HFF-Myc (cell line): ENCODE results near the gene DPF3.

ENCODE experiments used
- DNase-seq: peaks from one replicate; pipeline ENCODE4 v3.0.0-alpha.2; 2011; ENCODE audit warnings: low read depth; ENCODE audit errors: extremely low read depth
- H3K4me3 ChIP-seq: replicated peaks from 2 replicates; pipeline ENCODE4 v1.5.1; 2011; ENCODE audit warnings: low read depth, mild to moderate bottlenecking, control low read depth, low read length
- TF ChIP-seq, protein P1 (sequence below): IDR thresholded peaks from 2 replicates; pipeline ENCODE4 v1.5.1; 2012; ENCODE audit warnings: mild to moderate bottlenecking, low read depth, low read length, control low read depth; ENCODE audit errors: missing control alignments

The DPF3 gene

DNA sequence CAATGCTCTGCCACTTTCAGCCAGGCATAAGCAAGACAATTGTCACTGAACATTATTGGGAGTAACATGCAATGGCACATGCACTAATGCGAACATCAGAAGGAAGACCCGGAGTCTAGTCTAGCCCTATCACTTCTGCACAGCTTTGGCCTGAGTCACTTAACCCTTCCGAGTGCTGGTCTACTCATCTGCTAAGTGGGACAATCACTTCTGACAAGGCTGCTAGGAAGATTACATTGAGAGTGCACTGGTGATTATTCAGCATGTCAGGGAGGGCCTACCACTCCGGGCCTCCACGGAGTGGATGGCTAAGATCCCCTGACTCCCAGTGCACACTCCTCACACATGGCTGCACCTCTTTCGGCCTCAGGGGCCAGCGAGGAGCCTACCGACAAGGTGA, 240.9 kb downstream of the DPF3 start:
- TF ChIP-seq, protein P1, sequence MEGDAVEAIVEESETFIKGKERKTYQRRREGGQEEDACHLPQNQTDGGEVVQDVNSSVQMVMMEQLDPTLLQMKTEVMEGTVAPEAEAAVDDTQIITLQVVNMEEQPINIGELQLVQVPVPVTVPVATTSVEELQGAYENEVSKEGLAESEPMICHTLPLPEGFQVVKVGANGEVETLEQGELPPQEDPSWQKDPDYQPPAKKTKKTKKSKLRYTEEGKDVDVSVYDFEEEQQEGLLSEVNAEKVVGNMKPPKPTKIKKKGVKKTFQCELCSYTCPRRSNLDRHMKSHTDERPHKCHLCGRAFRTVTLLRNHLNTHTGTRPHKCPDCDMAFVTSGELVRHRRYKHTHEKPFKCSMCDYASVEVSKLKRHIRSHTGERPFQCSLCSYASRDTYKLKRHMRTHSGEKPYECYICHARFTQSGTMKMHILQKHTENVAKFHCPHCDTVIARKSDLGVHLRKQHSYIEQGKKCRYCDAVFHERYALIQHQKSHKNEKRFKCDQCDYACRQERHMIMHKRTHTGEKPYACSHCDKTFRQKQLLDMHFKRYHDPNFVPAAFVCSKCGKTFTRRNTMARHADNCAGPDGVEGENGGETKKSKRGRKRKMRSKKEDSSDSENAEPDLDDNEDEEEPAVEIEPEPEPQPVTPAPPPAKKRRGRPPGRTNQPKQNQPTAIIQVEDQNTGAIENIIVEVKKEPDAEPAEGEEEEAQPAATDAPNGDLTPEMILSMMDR, result no peak
- no peak for DNase-seq
- no peak overlapping the region for H3K4me3 ChIP-seq

DNA sequence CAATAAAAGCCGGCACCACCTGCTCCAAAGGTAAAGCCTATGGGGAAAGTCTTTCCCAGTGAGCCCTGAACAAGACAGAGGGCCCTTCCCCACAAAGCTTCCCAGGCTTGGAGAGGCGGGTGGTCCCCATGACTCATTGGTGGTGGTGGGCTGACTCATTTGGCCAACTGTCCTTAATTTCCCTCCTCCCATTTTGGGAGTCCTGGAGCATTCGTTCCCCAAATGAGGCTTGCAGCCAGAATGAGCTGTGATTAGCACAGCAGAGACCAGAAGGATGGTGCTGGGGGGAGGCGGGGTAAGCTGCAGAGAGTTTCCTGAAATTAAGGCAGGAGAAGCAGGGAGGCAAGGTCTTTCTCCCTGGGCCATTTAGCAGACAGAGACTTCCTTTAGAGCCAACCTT, 241.7 kb downstream of the DPF3 start:
- DNase-seq, result no peak
- TF ChIP-seq, protein P1, result no peak
- H3K4me3 ChIP-seq, result no peak overlapping the region

DNA sequence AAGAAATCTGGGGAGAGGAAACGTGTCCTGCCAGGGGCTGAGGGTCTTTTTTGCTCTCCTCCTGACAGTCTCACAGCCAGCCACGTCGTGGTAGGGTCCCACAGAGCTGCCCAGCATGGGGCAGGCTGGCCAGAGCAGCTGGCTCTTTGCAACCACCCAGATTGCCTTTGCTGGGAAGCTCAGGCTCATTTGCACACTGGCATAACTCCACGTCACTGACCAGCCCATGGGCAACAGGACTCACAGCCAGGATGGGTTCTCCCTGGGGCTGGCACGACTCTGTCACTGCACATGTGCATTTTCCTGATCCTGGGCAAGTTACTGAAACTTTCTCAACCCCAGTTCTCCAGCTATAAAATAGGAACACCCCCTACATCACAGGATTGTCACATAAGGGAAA, 242.2 kb downstream of the DPF3 start:
- no peak for DNase-seq
- TF ChIP-seq, protein P1, result no peak
- H3K4me3 ChIP-seq, result no peak overlapping the region

DNA sequence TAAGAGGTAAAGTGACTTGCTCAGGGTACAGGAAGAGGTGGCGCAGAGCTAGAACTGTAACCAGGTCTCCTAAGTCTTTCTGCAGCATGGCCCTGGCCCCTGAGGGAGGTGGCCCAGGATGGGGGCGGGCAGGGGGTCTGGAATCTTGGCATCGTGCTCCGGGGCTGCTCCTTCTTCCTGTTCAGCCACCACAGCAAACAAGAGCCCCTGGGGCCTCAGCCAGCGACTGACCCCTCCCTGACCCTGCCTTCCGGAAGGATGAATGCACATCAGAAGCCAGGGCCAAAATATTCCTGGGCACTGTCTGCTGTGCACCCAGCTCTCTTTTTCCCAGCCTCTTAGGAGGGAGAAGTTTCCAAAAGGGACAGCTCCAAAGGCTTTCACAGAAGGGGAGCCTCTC, 242.8 kb downstream of the DPF3 start:
- TF ChIP-seq, protein P1, result no peak
- H3K4me3 ChIP-seq, result no peak overlapping the region
- no peak for DNase-seq

DNA sequence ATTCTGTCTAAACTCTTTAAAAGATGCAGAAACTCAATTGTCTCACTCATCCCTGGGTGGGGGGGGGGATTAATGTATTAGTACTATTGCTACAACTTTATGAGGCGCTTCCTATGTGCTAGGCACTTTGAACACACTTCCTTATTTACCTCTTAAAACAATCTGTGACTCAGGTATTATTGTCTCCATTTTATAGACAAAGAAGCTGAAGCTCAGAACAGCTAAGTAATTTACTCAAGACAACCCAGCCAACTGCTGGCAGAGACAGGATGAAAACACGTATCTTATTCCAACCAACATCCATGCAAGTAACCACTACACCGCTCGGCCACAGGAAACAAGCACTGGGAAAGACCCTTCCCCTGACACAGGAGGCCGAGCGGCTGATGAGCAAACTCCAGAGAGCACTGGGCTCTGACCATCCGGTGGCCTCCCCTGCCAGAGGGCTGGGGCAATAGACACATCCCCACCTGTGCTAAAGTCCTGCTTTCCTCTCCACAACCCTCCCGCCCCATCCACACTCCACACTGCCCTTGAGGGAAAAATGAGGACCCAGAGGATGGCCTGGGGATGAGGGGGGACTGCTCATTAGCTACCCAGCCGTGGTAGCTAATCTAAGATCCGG, 244.2 kb downstream of the DPF3 start:
- no peak overlapping the region for H3K4me3 ChIP-seq
- TF ChIP-seq, protein P1, result no peak
- no peak for DNase-seq

DNA sequence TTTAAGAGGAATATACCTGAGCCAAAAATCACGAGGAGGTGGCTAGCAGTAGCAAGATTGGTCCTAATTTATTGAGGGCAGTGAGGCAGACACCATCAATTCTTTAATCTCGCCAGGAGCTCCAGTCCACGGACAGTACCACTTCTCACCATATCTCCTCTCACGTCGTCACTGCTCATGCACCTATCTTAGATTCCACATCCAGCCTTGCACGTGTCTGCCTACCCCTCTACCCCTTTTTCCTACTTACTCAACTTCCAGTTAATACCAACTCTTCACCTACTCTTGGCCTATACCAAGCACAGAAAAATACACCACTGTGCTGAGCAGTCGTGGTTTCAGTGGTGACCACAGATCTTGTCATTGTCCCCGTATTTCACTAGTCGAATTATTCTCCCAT, 246.1 kb downstream of the DPF3 start:
- H3K4me3 ChIP-seq, result no peak overlapping the region
- TF ChIP-seq, protein P1, result no peak
- DNase-seq, result no peak
